Measurements from ENCODE around the gene PGAM5. TPM values are rescaled to one million over a fixed set of nuclear protein-coding genes. Genes with fewer than 3 reads are reported as not detected.
A peak's percentile ranks its signal among the peaks of the same experiment; 100 is the strongest.

The PGAM5 gene
- total and polyA plus RNA-seq, 4 donors, result 11.0 to 32.4 (median 23.1) TPM

GRCh38 chr12:132736913-132737312 is 26.3 kb downstream of the PGAM5 start:
- Histone ChIP-seq H3K27ac (ENCODE audit: low read depth in 1 of 2, low read length in 1 of 2) (no peak overlapping the region), H3K9ac (ENCODE audit: insufficient read depth in 1 of 2, low read length in 2 of 2) (no peak overlapping the region), H3K4me3 (no peak overlapping the region), H3K36me3 (ENCODE audit: control insufficient read depth in 4 of 4, insufficient read depth in 4 of 4, low read length in 4 of 4) (peaks cover 21 to 65% (median 52%) of the 10 kb centered on the region in 4 donors), H3K9me3 (ENCODE audit: control insufficient read depth in 4 of 4, insufficient read depth in 3 of 4, low read length in 3 of 4) (no peaks in the 10 kb centered on the region), H3K27me3 (ENCODE audit: control insufficient read depth in 3 of 3, insufficient read depth in 3 of 3, low read length in 2 of 3) (no peaks in the 10 kb centered on the region), H3K4me1 (ENCODE audit: control insufficient read depth in 5 of 5, insufficient read depth in 5 of 5, low read length in 5 of 5) (no peaks in the 10 kb centered on the region)
- no peak for ATAC-seq (ENCODE audit: insufficient read depth, low FRiP score)
- TF ChIP-seq CTCF (IDR thresholded peaks at IDR 0.05; ENCODE audit: control extremely low read depth, extremely low read depth), result no peak
- DNase-seq, result no peak
- 96 to 98% methylated on average over 15 of the region's 15 CpGs for WGBS, 2 donors

GRCh38 chr12:132739600-132740312 is 29.1 kb downstream of the PGAM5 start:
- TF ChIP-seq CTCF (IDR thresholded peaks at IDR 0.05; ENCODE audit: control extremely low read depth, extremely low read depth), result no peak
- Histone ChIP-seq H3K27ac (ENCODE audit: low read depth in 1 of 2, low read length in 1 of 2) (no peak overlapping the region), H3K4me3 (no peak overlapping the region), H3K36me3 (ENCODE audit: control insufficient read depth in 4 of 4, insufficient read depth in 4 of 4, low read length in 4 of 4) (peaks cover 20 to 63% (median 53%) of the 10 kb centered on the region in 4 donors), H3K9ac (ENCODE audit: insufficient read depth in 1 of 2, low read length in 2 of 2) (no peak overlapping the region), H3K4me1 (ENCODE audit: control insufficient read depth in 5 of 5, insufficient read depth in 5 of 5, low read length in 5 of 5) (no peaks in the 10 kb centered on the region), H3K9me3 (ENCODE audit: control insufficient read depth in 4 of 4, insufficient read depth in 3 of 4, low read length in 3 of 4) (no peaks in the 10 kb centered on the region), H3K27me3 (ENCODE audit: control insufficient read depth in 3 of 3, insufficient read depth in 3 of 3, low read length in 2 of 3) (no peaks in the 10 kb centered on the region)
- no peak for ATAC-seq (ENCODE audit: insufficient read depth, low FRiP score)
- WGBS, 2 donors, result 83 to 88% methylated on average over 19 of the region's 19 CpGs
- DNase-seq, result peak in 1 of 3 donors; percentile 57

- WGBS, 2 donors, result 89 to 94% methylated on average over 6 of the region's 6 CpGs
- TF ChIP-seq CTCF (IDR thresholded peaks at IDR 0.05; ENCODE audit: control extremely low read depth, extremely low read depth), result no peak
- H3K36me3 ChIP-seq (ENCODE audit: control insufficient read depth in 4 of 4, insufficient read depth in 4 of 4, low read length in 4 of 4), result peaks cover 17 to 62% (median 51%) of the 10 kb centered on the region in 4 donors
- no peaks in the 10 kb centered on the region for H3K9me3 ChIP-seq (ENCODE audit: control insufficient read depth in 4 of 4, insufficient read depth in 3 of 4, low read length in 3 of 4)
- no peaks in the 10 kb centered on the region for H3K4me1 ChIP-seq (ENCODE audit: control insufficient read depth in 5 of 5, insufficient read depth in 5 of 5, low read length in 5 of 5)
- DNase-seq (no peak), ATAC-seq (ENCODE audit: insufficient read depth, low FRiP score) (no peak)
- no peaks in the 10 kb centered on the region for H3K27me3 ChIP-seq (ENCODE audit: control insufficient read depth in 3 of 3, insufficient read depth in 3 of 3, low read length in 2 of 3)
- no peak overlapping the region for H3K4me3 ChIP-seq
- H3K9ac ChIP-seq (ENCODE audit: insufficient read depth in 1 of 2, low read length in 2 of 2), result no peak overlapping the region
- H3K27ac ChIP-seq (ENCODE audit: low read depth in 1 of 2, low read length in 1 of 2), result no peak overlapping the region
These were observed 29.6 kb downstream of the PGAM5 start for GRCh38 chr12:132740313-132740646.

- no peak for DNase-seq
- WGBS, 2 donors, result 93 to 97% methylated on average over 11 of the region's 11 CpGs
- ATAC-seq (ENCODE audit: insufficient read depth, low FRiP score), result no peak
- no peak for TF ChIP-seq CTCF (IDR thresholded peaks at IDR 0.05; ENCODE audit: control extremely low read depth, extremely low read depth)
- Histone ChIP-seq H3K9ac (ENCODE audit: insufficient read depth in 1 of 2, low read length in 2 of 2) (no peak overlapping the region), H3K27me3 (ENCODE audit: control insufficient read depth in 3 of 3, insufficient read depth in 3 of 3, low read length in 2 of 3) (no peaks in the 10 kb centered on the region), H3K4me3 (no peak overlapping the region), H3K9me3 (ENCODE audit: control insufficient read depth in 4 of 4, insufficient read depth in 3 of 4, low read length in 3 of 4) (no peaks in the 10 kb centered on the region), H3K36me3 (ENCODE audit: control insufficient read depth in 4 of 4, insufficient read depth in 4 of 4, low read length in 4 of 4) (peaks cover 17 to 62% (median 50%) of the 10 kb centered on the region in 4 donors), H3K4me1 (ENCODE audit: control insufficient read depth in 5 of 5, insufficient read depth in 5 of 5, low read length in 5 of 5) (no peaks in the 10 kb centered on the region), H3K27ac (ENCODE audit: low read depth in 1 of 2, low read length in 1 of 2) (no peak overlapping the region)
These were observed 30.0 kb downstream of the PGAM5 start for GRCh38 chr12:132740652-132741051.
